ENCODE data around the gene PARG.

DNA sequence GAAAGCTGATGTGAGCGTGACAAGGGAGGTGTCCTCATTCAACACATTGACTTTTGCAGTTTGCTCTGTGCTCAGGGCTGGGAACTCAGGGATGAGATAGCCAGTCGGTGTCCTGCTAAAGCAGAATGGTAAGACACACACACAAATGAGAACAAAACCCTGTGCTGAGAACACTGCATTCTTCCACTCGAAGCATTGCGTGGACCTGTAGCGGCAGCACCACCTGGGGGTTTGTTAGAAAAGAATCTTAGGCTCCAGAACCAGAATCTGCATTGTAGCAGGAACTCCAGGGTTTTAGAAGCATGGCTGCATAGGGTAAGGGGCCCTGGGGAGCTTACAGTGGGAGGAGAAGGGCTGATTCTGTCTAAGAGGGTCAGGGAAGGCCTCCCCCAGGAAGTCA is 158.2 kb downstream of the PARG start:
- no peak for TF ChIP-seq ZFP30 (CRISPR knock-in tag; IDR thresholded peaks at IDR 0.05)
- TF ChIP-seq ZNF8 (CRISPR knock-in tag; IDR thresholded peaks at IDR 0.05), result no peak
- TF ChIP-seq, protein P1, sequence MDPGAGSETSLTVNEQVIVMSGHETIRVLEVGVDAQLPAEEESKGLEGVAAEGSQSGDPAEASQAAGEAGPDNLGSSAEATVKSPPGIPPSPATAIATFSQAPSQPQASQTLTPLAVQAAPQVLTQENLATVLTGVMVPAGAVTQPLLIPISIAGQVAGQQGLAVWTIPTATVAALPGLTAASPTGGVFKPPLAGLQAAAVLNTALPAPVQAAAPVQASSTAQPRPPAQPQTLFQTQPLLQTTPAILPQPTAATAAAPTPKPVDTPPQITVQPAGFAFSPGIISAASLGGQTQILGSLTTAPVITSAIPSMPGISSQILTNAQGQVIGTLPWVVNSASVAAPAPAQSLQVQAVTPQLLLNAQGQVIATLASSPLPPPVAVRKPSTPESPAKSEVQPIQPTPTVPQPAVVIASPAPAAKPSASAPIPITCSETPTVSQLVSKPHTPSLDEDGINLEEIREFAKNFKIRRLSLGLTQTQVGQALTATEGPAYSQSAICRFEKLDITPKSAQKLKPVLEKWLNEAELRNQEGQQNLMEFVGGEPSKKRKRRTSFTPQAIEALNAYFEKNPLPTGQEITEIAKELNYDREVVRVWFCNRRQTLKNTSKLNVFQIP (CRISPR knock-in tag; IDR thresholded peaks at IDR 0.05; ENCODE audit: borderline replicate concordance, low read depth), result no peak
- no peak for TF ChIP-seq BACH2 (CRISPR knock-in tag; IDR thresholded peaks at IDR 0.05; ENCODE audit: borderline replicate concordance)
- no peak for TF ChIP-seq TOX (CRISPR knock-in tag; IDR thresholded peaks at IDR 0.05; ENCODE audit: borderline replicate concordance)
- TF ChIP-seq RARB (CRISPR knock-in tag; IDR thresholded peaks at IDR 0.05), result no peak
- TF ChIP-seq, protein P2, sequence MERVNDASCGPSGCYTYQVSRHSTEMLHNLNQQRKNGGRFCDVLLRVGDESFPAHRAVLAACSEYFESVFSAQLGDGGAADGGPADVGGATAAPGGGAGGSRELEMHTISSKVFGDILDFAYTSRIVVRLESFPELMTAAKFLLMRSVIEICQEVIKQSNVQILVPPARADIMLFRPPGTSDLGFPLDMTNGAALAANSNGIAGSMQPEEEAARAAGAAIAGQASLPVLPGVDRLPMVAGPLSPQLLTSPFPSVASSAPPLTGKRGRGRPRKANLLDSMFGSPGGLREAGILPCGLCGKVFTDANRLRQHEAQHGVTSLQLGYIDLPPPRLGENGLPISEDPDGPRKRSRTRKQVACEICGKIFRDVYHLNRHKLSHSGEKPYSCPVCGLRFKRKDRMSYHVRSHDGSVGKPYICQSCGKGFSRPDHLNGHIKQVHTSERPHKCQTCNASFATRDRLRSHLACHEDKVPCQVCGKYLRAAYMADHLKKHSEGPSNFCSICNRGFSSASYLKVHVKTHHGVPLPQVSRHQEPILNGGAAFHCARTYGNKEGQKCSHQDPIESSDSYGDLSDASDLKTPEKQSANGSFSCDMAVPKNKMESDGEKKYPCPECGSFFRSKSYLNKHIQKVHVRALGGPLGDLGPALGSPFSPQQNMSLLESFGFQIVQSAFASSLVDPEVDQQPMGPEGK (CRISPR knock-in tag; IDR thresholded peaks at IDR 0.05; ENCODE audit: borderline replicate concordance), result no peak
- no peak for TF ChIP-seq ARNTL (CRISPR knock-in tag; IDR thresholded peaks at IDR 0.05; ENCODE audit: borderline replicate concordance, low read depth)
- TF ChIP-seq CSDC2 (CRISPR knock-in tag; IDR thresholded peaks at IDR 0.05), result no peak
- no peak for TF ChIP-seq CREB5 (CRISPR knock-in tag; IDR thresholded peaks at IDR 0.05; ENCODE audit: low read depth)
- TF ChIP-seq, protein P3, sequence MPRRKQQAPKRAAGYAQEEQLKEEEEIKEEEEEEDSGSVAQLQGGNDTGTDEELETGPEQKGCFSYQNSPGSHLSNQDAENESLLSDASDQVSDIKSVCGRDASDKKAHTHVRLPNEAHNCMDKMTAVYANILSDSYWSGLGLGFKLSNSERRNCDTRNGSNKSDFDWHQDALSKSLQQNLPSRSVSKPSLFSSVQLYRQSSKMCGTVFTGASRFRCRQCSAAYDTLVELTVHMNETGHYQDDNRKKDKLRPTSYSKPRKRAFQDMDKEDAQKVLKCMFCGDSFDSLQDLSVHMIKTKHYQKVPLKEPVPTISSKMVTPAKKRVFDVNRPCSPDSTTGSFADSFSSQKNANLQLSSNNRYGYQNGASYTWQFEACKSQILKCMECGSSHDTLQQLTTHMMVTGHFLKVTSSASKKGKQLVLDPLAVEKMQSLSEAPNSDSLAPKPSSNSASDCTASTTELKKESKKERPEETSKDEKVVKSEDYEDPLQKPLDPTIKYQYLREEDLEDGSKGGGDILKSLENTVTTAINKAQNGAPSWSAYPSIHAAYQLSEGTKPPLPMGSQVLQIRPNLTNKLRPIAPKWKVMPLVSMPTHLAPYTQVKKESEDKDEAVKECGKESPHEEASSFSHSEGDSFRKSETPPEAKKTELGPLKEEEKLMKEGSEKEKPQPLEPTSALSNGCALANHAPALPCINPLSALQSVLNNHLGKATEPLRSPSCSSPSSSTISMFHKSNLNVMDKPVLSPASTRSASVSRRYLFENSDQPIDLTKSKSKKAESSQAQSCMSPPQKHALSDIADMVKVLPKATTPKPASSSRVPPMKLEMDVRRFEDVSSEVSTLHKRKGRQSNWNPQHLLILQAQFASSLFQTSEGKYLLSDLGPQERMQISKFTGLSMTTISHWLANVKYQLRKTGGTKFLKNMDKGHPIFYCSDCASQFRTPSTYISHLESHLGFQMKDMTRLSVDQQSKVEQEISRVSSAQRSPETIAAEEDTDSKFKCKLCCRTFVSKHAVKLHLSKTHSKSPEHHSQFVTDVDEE (CRISPR knock-in tag; IDR thresholded peaks at IDR 0.05), result no peak

Measured in SK-N-SH treated with all-trans-retinoic acid at 6 μM for 48 hours (cell line).